HG02840 (cell line): ENCODE measurements around the gene CARMIL1.

Experiments
- ATAC-seq: cut with Tn5 transposase; IDR thresholded peaks from one replicate; pipeline ENCODE4 v1.9.1; 2021; ENCODE audit warnings: mild to moderate bottlenecking, moderate library complexity, moderate number of reproducible peaks; ENCODE audit not compliant: unreplicated experiment, low FRiP score

Gene CARMIL1

GRCh38 chr6:25464225-25464624, 185.1 kb downstream of the CARMIL1 start:
- ATAC-seq = no peak

GRCh38 chr6:25465941-25466340, 186.8 kb downstream of the CARMIL1 start:
- ATAC-seq = no peak

GRCh38 chr6:25468881-25469280, 189.7 kb downstream of the CARMIL1 start:
- no peak for ATAC-seq

DNA sequence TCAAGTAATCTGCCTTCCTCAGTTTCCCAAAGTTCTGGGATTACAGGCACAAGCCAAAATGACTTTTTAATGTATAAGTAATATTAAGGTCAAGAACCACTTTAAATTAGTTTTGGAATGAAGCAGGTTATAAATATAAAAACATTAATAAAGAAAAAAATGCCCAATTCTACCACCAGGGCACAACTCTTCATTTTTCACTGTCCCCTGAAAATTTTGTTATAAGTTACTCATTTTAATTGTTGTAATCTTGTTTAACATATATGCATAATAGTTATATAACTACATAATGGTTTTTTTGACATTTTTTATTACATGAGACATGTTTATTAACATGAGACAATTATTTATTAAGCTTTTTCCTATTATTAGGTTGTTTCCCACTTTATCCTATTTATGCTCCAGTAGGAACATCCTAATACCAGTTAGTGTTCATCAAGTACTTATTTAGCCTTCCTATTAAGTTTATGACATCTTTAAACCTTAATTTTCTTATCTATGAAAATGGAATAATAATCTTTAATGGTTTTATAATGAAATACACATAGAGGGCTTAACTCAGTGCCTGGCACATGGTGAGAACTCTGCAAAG, 190.7 kb downstream of the CARMIL1 start:
- no peak for ATAC-seq

DNA sequence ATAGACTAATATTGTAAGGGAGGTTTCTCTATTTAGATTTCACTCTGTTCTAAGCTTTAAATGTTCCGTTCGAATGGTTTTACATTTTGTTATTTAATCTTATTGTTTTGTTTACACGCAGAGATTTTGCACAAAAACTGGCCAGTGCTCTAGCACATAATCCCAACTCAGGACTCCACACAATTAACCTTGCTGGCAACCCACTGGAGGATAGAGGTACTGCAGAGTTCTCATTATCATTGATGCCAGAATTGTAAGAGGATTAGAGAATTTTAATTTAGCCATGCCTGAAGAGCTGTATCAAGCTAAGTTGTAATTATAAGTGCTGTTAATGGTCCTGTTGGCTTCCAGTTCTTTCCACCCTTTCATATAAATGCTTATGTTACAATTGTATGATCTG, 193.1 kb downstream of the CARMIL1 start:
- ATAC-seq = no peak

DNA sequence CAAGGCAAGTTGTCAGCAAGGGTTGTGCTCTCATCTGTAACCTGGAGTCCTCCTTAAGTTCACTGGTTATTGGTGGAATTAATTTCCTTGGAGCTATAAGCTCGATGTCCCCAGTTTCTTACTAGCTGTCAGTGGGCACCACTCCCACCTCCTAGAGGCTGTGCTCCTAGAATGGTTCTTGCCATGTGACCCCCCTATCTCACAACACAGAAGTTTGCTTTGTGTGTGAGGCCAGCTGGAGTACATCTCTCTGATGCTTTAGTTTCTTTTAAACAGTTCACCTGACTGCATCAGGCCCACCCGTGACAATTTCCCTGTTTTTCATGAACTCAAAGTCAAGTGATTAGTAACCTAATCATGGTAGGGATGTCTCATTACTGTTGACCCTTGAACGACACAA, 193.7 kb downstream of the CARMIL1 start:
- no peak for ATAC-seq

DNA sequence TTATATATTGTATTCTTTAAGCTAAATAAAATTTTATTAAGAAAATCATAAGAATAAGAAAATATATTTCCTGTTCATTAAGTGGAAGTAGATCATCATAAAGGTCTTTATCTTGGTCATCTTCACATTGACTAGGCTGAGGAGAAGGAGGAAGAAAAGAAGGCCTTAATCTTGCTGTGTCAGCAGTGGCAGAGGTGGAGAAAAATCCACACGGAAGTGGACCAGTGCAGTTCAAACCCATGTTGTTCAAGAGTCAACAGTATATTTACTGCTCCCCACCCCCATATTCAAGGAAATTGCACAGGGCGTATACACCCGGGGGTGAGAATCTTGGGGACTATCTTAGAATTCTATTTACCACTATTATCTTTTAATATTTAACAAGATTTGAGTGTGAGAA, 194.3 kb downstream of the CARMIL1 start:
- ATAC-seq = no peak

GRCh38 chr6:25476126-25476525, 197.0 kb downstream of the CARMIL1 start:
- ATAC-seq = no peak

GRCh38 chr6:25477006-25477590, 197.9 kb downstream of the CARMIL1 start:
- ATAC-seq = no peak

- no peak for ATAC-seq
These were observed 199.8 kb downstream of the CARMIL1 start for GRCh38 chr6:25478973-25479372.

GRCh38 chr6:25481267-25481666, 202.1 kb downstream of the CARMIL1 start:
- no peak for ATAC-seq

DNA sequence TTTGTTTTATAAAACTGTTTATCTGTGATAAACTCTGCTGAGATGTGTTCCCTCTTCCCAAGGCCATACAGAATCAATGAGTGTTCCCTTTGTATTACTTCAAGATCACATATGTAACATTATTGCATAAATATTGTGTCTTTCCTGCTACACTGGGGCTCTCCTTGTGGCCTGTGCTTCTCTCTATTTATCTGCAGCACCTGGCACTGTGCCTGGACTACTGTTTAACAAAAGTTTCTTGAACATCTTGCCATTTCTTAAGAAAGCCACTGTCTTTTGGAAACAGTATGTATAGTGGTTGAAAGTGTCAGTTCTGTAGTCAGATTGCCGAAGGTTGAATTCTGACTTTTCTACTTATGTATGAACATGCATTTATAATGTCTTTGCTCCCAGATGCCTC, 203.8 kb downstream of the CARMIL1 start:
- no peak for ATAC-seq

DNA sequence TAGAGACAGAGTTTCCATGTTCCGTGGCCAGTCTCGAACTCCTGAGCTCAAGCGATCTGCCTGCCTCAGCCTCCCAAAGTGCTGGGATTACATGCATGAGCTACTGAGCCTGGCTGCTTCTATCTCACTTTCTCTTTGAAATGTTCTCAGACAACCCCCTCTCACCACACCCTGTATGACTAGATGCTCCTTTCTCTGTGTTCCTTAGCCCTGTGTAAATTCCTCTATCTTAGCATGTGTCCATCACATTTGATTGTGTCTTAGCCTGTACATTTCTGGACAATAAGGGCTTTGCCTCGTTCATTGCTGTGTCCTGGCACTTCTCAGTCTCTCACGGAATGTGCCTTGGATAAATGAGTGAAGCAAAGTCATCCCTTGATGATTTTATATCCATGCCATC, 204.8 kb downstream of the CARMIL1 start:
- no peak for ATAC-seq

GRCh38 chr6:25484900-25485299, 205.7 kb downstream of the CARMIL1 start:
- no peak for ATAC-seq

- ATAC-seq = no peak
These were observed 206.8 kb downstream of the CARMIL1 start for GRCh38 chr6:25485821-25486534.

DNA sequence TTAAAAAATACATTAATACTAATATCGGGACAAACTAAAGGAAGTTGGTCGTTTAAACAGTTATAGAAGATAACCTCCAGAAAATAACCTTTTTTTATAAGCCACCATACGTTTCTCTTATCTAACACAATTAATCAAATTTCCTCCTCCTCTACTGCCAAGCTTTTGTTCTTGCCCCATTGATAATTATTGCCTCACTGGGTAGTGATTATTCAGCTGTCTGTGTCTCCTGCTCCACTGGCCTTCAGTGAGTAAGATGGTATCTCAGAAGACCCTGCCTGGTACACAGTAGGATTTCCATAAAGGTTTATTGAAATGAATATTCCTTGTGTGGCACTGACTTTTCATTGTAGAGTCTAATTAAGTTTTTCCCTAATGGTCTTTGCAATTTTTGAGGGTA, 207.4 kb downstream of the CARMIL1 start:
- ATAC-seq = no peak

- ATAC-seq = no peak
These were observed 207.8 kb downstream of the CARMIL1 start for GRCh38 chr6:25487012-25487411.

GRCh38 chr6:25488156-25488555, 209.0 kb downstream of the CARMIL1 start:
- no peak for ATAC-seq

- ATAC-seq = no peak
These were observed 210.2 kb downstream of the CARMIL1 start for GRCh38 chr6:25489399-25489798.

DNA sequence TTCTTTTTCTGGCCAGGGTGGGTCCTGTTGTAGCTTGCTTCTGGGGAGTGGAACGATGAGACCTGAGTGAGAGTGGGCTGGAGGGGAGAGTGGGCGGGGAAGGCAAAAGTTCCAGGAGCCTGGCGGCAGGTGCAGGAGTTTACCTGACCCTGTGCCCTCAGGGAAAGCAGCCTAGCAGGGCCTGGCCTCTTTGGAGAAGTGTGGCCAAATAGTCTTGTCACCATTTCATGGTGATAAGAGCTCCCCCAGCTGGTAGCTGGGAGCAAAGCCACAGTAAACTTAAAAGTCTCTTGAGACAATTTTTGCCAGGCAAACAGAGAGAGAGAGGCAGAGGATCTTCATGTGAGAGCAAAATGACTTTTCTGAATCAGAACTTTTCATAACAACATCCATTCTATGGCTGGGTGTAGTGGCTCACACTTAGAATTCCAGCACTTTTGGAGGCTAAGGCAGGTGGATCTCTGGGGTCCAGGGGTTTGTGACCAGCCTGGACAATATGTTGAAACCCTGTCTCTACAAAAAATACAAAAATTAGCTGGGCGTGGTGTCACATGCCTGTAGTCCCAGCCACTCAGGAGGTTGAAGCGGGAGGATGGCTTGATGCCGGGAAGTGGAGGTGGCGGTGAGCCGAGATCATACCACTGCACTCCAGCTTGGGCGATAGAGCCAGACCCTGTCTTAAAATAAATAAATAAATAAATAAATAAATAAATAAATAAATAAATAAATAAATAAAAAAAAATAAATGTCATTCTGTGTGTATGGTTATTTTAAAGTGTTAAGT, 211.0 kb downstream of the CARMIL1 start:
- peak; percentile 71 for ATAC-seq

GRCh38 chr6:25492951-25493350, 213.8 kb downstream of the CARMIL1 start:
- ATAC-seq = no peak
